A549 (cell line): Measurements from ENCODE around the gene IFRD2. TPM values are rescaled to one million over a fixed set of nuclear protein-coding genes. Genes with fewer than 3 reads are reported as not detected.
A peak's percentile ranks its signal among the peaks of the same experiment; 100 is the strongest.

ENCODE experiments used
- ATAC-seq, 2 experiments: fragments of 200-7000 bp in 1 of 2; fragments of >200 bp in 1 of 2; cut with Nextera tagmentation in 1 of 2; cut with Tn5 transposase in 1 of 2; 3 replicates each; pipeline versions ENCODE4 v1.8.0 to v1.9.1; 2018 to 2020; ENCODE audit warnings: mild to moderate bottlenecking in 1 of 2, moderate library complexity in 1 of 2
- CTCF ChIA-PET: fragments of 300-600 bp; sonication (Branson Sonifier 250); formaldehyde crosslinking; extraction: SDS; loops from one replicate; lab custom pipeline; 2021; ENCODE audit warnings: antibody characterized with exemption, inconsistent platforms; lab: Yijun Ruan, JAX
- POLR2A ChIA-PET: fragments of 350-600 bp; formaldehyde crosslinking; extraction: SDS; loops from one replicate; lab custom pipeline; 2021; ENCODE audit warnings: antibody characterized with exemption, inconsistent platforms; lab: Yijun Ruan, JAX
- DNase-seq, 2 experiments: peaks; one replicate each; pipeline versions ENCODE4 v3.0.0 to v3.0.0-alpha.2; 2011 to 2016; ENCODE audit warnings: low read depth in 1 of 2, low spot score in 1 of 2
- FAIRE-seq: peaks from 2 replicates; lab custom pipeline; 2011; peaks lifted over from hg19 to GRCh38; lab: Jason Lieb, UNC
- H3K27ac ChIP-seq, 2 experiments: fragments of >200 bp; sonication (Bioruptor Twin); formaldehyde crosslinking; 3 replicates each; pipeline ENCODE4 v1.5.1; 2016 to 2017
- H3K4me1 ChIP-seq: fragments of >200 bp; sonication (Bioruptor Twin); formaldehyde crosslinking; 3 replicates; pipeline ENCODE4 v1.6.1; 2016
- H3K4me2 ChIP-seq: fragments of >200 bp; sonication (Bioruptor Twin); formaldehyde crosslinking; 3 replicates; pipeline ENCODE4 v1.6.1; 2016
- H3K4me3 ChIP-seq: fragments of >200 bp; sonication (Bioruptor Twin); formaldehyde crosslinking; 3 replicates; pipeline ENCODE4 v1.5.1; 2016
- H3K9me3 ChIP-seq: fragments of >200 bp; sonication (Bioruptor Twin); formaldehyde crosslinking; 3 replicates; pipeline ENCODE4 v1.6.1; 2016
- CHD2 ChIP-seq: fragments of 150-350 bp; IDR thresholded peaks from 2 replicates; pipeline ENCODE4 v1.6.1; 2014; ENCODE audit warnings: low read length; ENCODE audit not compliant: partially characterized antibody
- ELK1 ChIP-seq: fragments of 150-350 bp; IDR thresholded peaks from 2 replicates; pipeline ENCODE4 v1.6.1; 2014; ENCODE audit warnings: low read depth, mild to moderate bottlenecking, low read length
- FOXS1 ChIP-seq: fragments of 250-450 bp; sonication (Bioruptor Pico); IDR thresholded peaks from 2 replicates; pipeline ENCODE4 v1.5.0; 2020; ENCODE audit warnings: mild to moderate bottlenecking, moderate library complexity
- HEYL ChIP-seq: fragments of 250-450 bp; sonication (Bioruptor Pico); IDR thresholded peaks from 2 replicates; pipeline ENCODE4 v1.8.0; 2021; ENCODE audit warnings: mild to moderate bottlenecking, moderate library complexity
- HOXB5 ChIP-seq: fragments of 250-450 bp; sonication (Bioruptor Pico); IDR thresholded peaks from 2 replicates; pipeline ENCODE4 v1.5.0; 2020; ENCODE audit warnings: mild to moderate bottlenecking, moderate library complexity
- JUN ChIP-seq, 2 experiments: fragments of >200 bp; sonication (Bioruptor Twin); formaldehyde crosslinking; IDR thresholded peaks; 2 replicates in 1 of 2; 3 replicates in 1 of 2; pipeline ENCODE4 v1.6.1; 2016 to 2017
- MYC ChIP-seq: IDR thresholded peaks from 2 replicates; pipeline ENCODE4 v1.6.1; 2012; ENCODE audit warnings: mild to moderate bottlenecking, inconsistent platforms, low read length, improper control_type of control experiment, borderline replicate concordance
- PBX3 ChIP-seq: IDR thresholded peaks from 2 replicates; pipeline ENCODE4 v1.6.1; 2012
- RAD21 ChIP-seq, 2 experiments: fragments of >200 bp in 1 of 2; sonication (Bioruptor Twin) in 1 of 2; formaldehyde crosslinking in 1 of 2; IDR thresholded peaks in 1 of 2; conservative IDR thresholded peaks in 1 of 2; 2 replicates in 1 of 2; 3 replicates in 1 of 2; pipeline ENCODE4 v1.6.1; 2012 to 2018; ENCODE audit warnings: inconsistent platforms in 1 of 2
- REST ChIP-seq: fragments of 200-600 bp; sonication (generic); IDR thresholded peaks from 2 replicates; pipeline ENCODE4 v1.6.1; 2016; ENCODE audit warnings: antibody characterized with exemption, mild to moderate bottlenecking, moderate library complexity
- RFX5 ChIP-seq: fragments of 450-650 bp; IDR thresholded peaks from 2 replicates; pipeline ENCODE4 v1.7.1; 2014; ENCODE audit warnings: antibody characterized with exemption, mild to moderate bottlenecking, moderate library complexity
- SMC3 ChIP-seq: fragments of >200 bp; sonication (Bioruptor Twin); formaldehyde crosslinking; IDR thresholded peaks from 3 replicates; pipeline ENCODE4 v1.6.1; 2018; ENCODE audit warnings: inconsistent platforms
- SREBF2 ChIP-seq: fragments of 450-650 bp; IDR thresholded peaks from 2 replicates; pipeline ENCODE4 v1.6.1; 2014; ENCODE audit warnings: mild to moderate bottlenecking, moderate library complexity
- ZC3H11A ChIP-seq: fragments of 450-650 bp; IDR thresholded peaks from 2 replicates; pipeline ENCODE4 v1.6.1; 2014; ENCODE audit warnings: antibody characterized with exemption, mild to moderate bottlenecking
- ZFP36 ChIP-seq: fragments of 450-650 bp; IDR thresholded peaks from 2 replicates; pipeline ENCODE4 v1.6.1; 2014; ENCODE audit warnings: borderline replicate concordance; ENCODE audit not compliant: partially characterized antibody
- WGBS: methylation state at CpG from one replicate; pipeline ENCODE4 v1.1.6; 2017; ENCODE audit errors: missing lambda C conversion rate; 5-methylcytosine and 5-hydroxymethylcytosine counted together
- polyA plus RNA-seq, 4 experiments: library from polyadenylated mRNA; depleted of rRNA in 3 of 4; stranded (reverse); fragments of >200 nt; fragmentation: RNase III in 1 of 4; extraction: RNeasy Plus Mini Kit Qiagen cat#74134 plus additional on column Dnase treatment in 1 of 4; gene quantifications; 2 replicates in 3 of 4; 3 replicates in 1 of 4; pipeline ENCODE4 v1.2.3, GENCODE V29; 2011 to 2017
- TF ChIP-seq, protein P1 (sequence below): IDR thresholded peaks from 2 replicates; pipeline ENCODE4 v1.6.1; 2012
- TF ChIP-seq, protein P2 (sequence below): fragments of >200 bp; sonication (Bioruptor Twin); formaldehyde crosslinking; IDR thresholded peaks from 3 replicates; pipeline ENCODE4 v1.5.1; 2016
- TF ChIP-seq, protein P3 (sequence below): fragments of >200 bp; sonication (Bioruptor Twin); formaldehyde crosslinking; IDR thresholded peaks from 2 replicates; pipeline ENCODE4 v1.6.1; 2016

IFRD2 gene
- polyA plus RNA-seq, 2 of the 4 experiments (the other 2 are of a cell fraction): 42.2 to 79.7 TPM

GRCh38 chr3:50275141-50275995 lies 16.9 kb downstream of the IFRD2 start:
- POLR2A ChIA-PET: no interaction called here

DNA sequence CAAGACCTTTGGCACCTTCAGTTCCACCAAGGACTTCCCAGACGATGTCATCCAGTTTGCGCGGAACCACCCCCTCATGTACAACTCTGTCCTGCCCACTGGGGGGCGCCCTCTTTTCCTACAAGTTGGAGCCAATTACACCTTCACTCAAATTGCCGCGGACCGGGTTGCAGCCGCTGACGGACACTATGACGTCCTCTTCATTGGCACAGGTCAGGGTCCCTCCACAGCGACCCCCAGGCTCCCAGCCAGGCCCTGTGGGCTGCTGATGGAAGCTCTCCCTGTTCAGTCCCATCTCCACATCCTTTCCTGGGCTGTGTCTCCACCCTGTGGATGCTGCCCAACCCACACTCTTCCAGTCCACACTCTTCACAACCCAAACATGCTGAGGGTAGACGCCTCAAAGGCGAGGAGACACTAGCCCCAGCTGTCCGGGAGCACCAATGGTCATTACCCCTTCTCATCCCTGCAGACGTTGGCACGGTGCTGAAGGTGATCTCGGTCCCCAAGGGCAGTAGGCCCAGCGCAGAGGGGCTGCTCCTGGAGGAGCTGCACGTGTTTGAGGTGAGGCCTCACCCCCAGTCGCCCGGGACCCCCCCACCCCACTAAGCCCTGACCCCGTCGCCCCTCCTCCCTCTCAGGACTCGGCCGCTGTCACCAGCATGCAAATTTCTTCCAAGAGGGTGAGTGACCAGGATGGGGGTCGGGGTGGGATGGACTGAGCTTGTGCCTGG lies 17.7 kb downstream of the IFRD2 start:
- Histone ChIP-seq H3K4me2 (no peak overlapping the region; the same call in 2 of the 3 replicates), H3K27ac (no peak overlapping the region), H3K9me3 (no peaks in the 10 kb centered on the region), H3K4me3 (no peak overlapping the region), H3K4me1 (peaks cover 27% of the 10 kb centered on the region)
- DNase-seq: peak; percentile 50 to 81
- peak in 1 of 2 experiments; percentile 35; a peak in 2 of 5 replicates for TF ChIP-seq RAD21 (conservative IDR thresholded peaks at IDR 0.05 in 1 of 2, IDR thresholded peaks at IDR 0.05 in 1 of 2)
- TF ChIP-seq JUN (IDR thresholded peaks at IDR 0.05): no peak
- no peak for TF ChIP-seq SREBF2
- TF ChIP-seq ZC3H11A: no peak
- no peak for TF ChIP-seq PBX3
- TF ChIP-seq, protein P1, sequence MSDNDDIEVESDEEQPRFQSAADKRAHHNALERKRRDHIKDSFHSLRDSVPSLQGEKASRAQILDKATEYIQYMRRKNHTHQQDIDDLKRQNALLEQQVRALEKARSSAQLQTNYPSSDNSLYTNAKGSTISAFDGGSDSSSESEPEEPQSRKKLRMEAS: 0 out of 2 replicates have a peak, but pooled peaks have one; percentile 20
- TF ChIP-seq SMC3: peak; percentile 39; the same call in 1 of the 3 replicates
- TF ChIP-seq ZFP36: no peak
- TF ChIP-seq RFX5: no peak
- TF ChIP-seq FOXS1 (CRISPR knock-in tag): no peak
- TF ChIP-seq, protein P2, sequence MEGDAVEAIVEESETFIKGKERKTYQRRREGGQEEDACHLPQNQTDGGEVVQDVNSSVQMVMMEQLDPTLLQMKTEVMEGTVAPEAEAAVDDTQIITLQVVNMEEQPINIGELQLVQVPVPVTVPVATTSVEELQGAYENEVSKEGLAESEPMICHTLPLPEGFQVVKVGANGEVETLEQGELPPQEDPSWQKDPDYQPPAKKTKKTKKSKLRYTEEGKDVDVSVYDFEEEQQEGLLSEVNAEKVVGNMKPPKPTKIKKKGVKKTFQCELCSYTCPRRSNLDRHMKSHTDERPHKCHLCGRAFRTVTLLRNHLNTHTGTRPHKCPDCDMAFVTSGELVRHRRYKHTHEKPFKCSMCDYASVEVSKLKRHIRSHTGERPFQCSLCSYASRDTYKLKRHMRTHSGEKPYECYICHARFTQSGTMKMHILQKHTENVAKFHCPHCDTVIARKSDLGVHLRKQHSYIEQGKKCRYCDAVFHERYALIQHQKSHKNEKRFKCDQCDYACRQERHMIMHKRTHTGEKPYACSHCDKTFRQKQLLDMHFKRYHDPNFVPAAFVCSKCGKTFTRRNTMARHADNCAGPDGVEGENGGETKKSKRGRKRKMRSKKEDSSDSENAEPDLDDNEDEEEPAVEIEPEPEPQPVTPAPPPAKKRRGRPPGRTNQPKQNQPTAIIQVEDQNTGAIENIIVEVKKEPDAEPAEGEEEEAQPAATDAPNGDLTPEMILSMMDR: peak; percentile 69
- no peak for TF ChIP-seq HEYL (CRISPR knock-in tag)
- CTCF ChIA-PET: interaction anchor here (0.7 to 8.0 kb wide), 20 partner anchors 8 to 92 kb away, joined by 3 to 67 read pairs (median 4); partner anchors contain the start of gene GNAI2
- POLR2A ChIA-PET: no interaction called here
- ATAC-seq: peak; percentile 45 to 70; a peak in 5 of 6 replicates
- 13% methylated on average over 13 of the region's 26 CpGs for WGBS
- FAIRE-seq: no peak

More at GRCh38 chr3:50275141-50275995, 16.9 kb downstream of the IFRD2 start:
- H3K4me2 ChIP-seq: no peak overlapping the region
- no peak for TF ChIP-seq HOXB5 (CRISPR knock-in tag)
- TF ChIP-seq ELK1: no peak
- TF ChIP-seq CHD2: no peak
- TF ChIP-seq MYC: no peak
- no peak for TF ChIP-seq REST
- TF ChIP-seq, protein P3, sequence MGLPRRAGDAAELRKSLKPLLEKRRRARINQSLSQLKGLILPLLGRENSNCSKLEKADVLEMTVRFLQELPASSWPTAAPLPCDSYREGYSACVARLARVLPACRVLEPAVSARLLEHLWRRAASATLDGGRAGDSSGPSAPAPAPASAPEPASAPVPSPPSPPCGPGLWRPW: no peak
- H3K27ac ChIP-seq: no peak overlapping the region
- no peak for DNase-seq
- H3K4me3 ChIP-seq: no peak overlapping the region
- FAIRE-seq: no peak
- 95% methylated on average over 36 of the region's 65 CpGs for WGBS
- peaks cover 19% of the 10 kb centered on the region for H3K4me1 ChIP-seq
- CTCF ChIA-PET: interaction anchor here (0.7 to 8.0 kb wide), 20 partner anchors 9 to 93 kb away, joined by 3 to 67 read pairs (median 4); partner anchors contain the start of gene GNAI2
- no peak for ATAC-seq
- no peaks in the 10 kb centered on the region for H3K9me3 ChIP-seq
